Calu3 (cell line): Measurements from ENCODE around the gene TIMM22. TPM values are rescaled to one million over a fixed set of nuclear protein-coding genes. Genes with fewer than 3 reads are reported as not detected.

Experiments
- BruUV-seq: library from RNA; stranded (reverse); fragments of 400-500 nt; replicated peaks from 2 replicates; lab custom pipeline; 2021; lab: Mats Ljungman, UMichigan
- CTCF ChIA-PET: fragments of 300-600 bp; sonication (Branson Sonifier 250); formaldehyde crosslinking; loops from one replicate; lab custom pipeline; 2022; ENCODE audit warnings: antibody characterized with exemption; lab: Charles Lee
- DNase-seq: peaks from one replicate; pipeline ENCODE4 v3.0.0; 2022
- H3K27ac Mint-ChIP-seq: one replicate; pipeline ENCODE4 v1.8.0; 2022; ENCODE audit warnings: mixed read lengths; ENCODE audit not compliant: unreplicated experiment
- H3K27me3 Mint-ChIP-seq: one replicate; pipeline ENCODE4 v1.8.0; 2022; ENCODE audit warnings: mixed read lengths; ENCODE audit not compliant: unreplicated experiment
- H3K36me3 Mint-ChIP-seq: one replicate; pipeline ENCODE4 v1.8.0; 2022; ENCODE audit warnings: mild to moderate bottlenecking, moderate library complexity, mixed read lengths; ENCODE audit not compliant: insufficient read depth, unreplicated experiment
- H3K4me1 Mint-ChIP-seq: one replicate; pipeline ENCODE4 v1.8.0; 2022; ENCODE audit warnings: mild to moderate bottlenecking, low read depth, mixed read lengths; ENCODE audit not compliant: unreplicated experiment
- H3K4me3 Mint-ChIP-seq: one replicate; pipeline ENCODE4 v1.8.0; 2022; ENCODE audit warnings: mild to moderate bottlenecking, low read depth, moderate library complexity, mixed read lengths; ENCODE audit not compliant: unreplicated experiment
- H3K9me3 Mint-ChIP-seq: one replicate; pipeline ENCODE4 v1.8.0; 2022; ENCODE audit warnings: low read depth, mixed read lengths; ENCODE audit not compliant: unreplicated experiment
- CTCF ChIP-seq: fragments of 200-600 bp; IDR thresholded peaks from one replicate; pipeline ENCODE4 v1.8.0; 2022; ENCODE audit warnings: antibody characterized with exemption; ENCODE audit not compliant: unreplicated experiment
- intact Hi-C: fragments of 100-400 bp; cut with micrococcal nuclease; formaldehyde crosslinking; loops from one replicate; pipeline ENCODE4 v1.10.0; 2022; ENCODE audit not compliant: unreplicated experiment
- total RNA-seq: library from RNA; stranded (reverse); gene quantifications from 2 replicates; pipeline ENCODE4 v1.2.3, GENCODE V29; 2022

Gene TIMM22
- total RNA-seq, 1 experiment from 2014 or later: 7.2 TPM

GRCh38 chr17:1034652-1035210 is 37.8 kb downstream of the TIMM22 start:
- intact Hi-C loops: no loop called here
- CTCF ChIA-PET: no interaction called here

GRCh38 chr17:1035546-1036170 is 38.7 kb downstream of the TIMM22 start:
- no TSS peak for BruUV-seq
- H3K36me3 Mint-ChIP-seq: peaks cover 9% of the 10 kb centered on the region
- no peak for DNase-seq
- H3K27me3 Mint-ChIP-seq: no peaks in the 10 kb centered on the region
- H3K4me3 Mint-ChIP-seq: no peak overlapping the region
- intact Hi-C loops: no loop called here
- no peaks in the 10 kb centered on the region for H3K4me1 Mint-ChIP-seq
- CTCF ChIA-PET: no interaction called here
- no peak for TF ChIP-seq CTCF
- no peak overlapping the region for H3K27ac Mint-ChIP-seq
- no peaks in the 10 kb centered on the region for H3K9me3 Mint-ChIP-seq

More at GRCh38 chr17:1034652-1035210, 37.8 kb downstream of the TIMM22 start:
- Mint-ChIP-seq H3K36me3 (peaks cover 9% of the 10 kb centered on the region), H3K27ac (no peak overlapping the region), H3K27me3 (no peaks in the 10 kb centered on the region), H3K4me3 (no peak overlapping the region), H3K4me1 (no peaks in the 10 kb centered on the region), H3K9me3 (no peaks in the 10 kb centered on the region)
- no peak for TF ChIP-seq CTCF
- DNase-seq: no peak
- BruUV-seq: no TSS peak

- CTCF ChIA-PET: no interaction called here
- Mint-ChIP-seq H3K4me1 (no peaks in the 10 kb centered on the region), H3K9me3 (no peaks in the 10 kb centered on the region), H3K27ac (no peak overlapping the region), H3K4me3 (no peak overlapping the region), H3K27me3 (no peaks in the 10 kb centered on the region), H3K36me3 (peaks cover 9% of the 10 kb centered on the region)
- BruUV-seq: no TSS peak
- no peak for DNase-seq
- TF ChIP-seq CTCF: no peak
- intact Hi-C loops: no loop called here
Observed at GRCh38 chr17:1036171-1036844, 39.4 kb downstream of the TIMM22 start.

GRCh38 chr17:1036845-1037237 is 39.9 kb downstream of the TIMM22 start:
- BruUV-seq: no TSS peak
- CTCF ChIA-PET: no interaction called here

More at GRCh38 chr17:1036845-1037237, 39.9 kb downstream of the TIMM22 start:
- Mint-ChIP-seq H3K9me3 (no peaks in the 10 kb centered on the region), H3K27ac (no peak overlapping the region), H3K36me3 (peaks cover 9% of the 10 kb centered on the region), H3K27me3 (no peaks in the 10 kb centered on the region), H3K4me3 (no peak overlapping the region), H3K4me1 (no peaks in the 10 kb centered on the region)
- no peak for DNase-seq
- no peak for TF ChIP-seq CTCF
- intact Hi-C loops: no loop called here
